ENCODE results near the gene TGM2. TPM values are rescaled to one million over a fixed set of nuclear protein-coding genes. Genes with fewer than 3 reads are reported as not detected.

TGM2 gene
- total and polyA plus RNA-seq, 9 of the 15 experiments (the other 6 are each of a cell fraction or from before 2014, with no cell fraction given), result 5.5 to 78.5 (median 37.6) TPM

- no peak for TF ChIP-seq EP300 (IDR thresholded peaks at IDR 0.05; ENCODE audit: low read length)
- TF ChIP-seq DEAF1 (CRISPR knock-in tag; IDR thresholded peaks at IDR 0.05), result no peak
- TF ChIP-seq BCOR (IDR thresholded peaks at IDR 0.05), result peak; percentile 80; the same call in 1 of the 2 replicates
- TF ChIP-seq ZNF449 (CRISPR knock-in tag; IDR thresholded peaks at IDR 0.05), result no peak
- TF ChIP-seq ZMIZ1 (IDR thresholded peaks at IDR 0.05; ENCODE audit: low read depth in 2 of 2, low read length in 2 of 2), result no peak
- TF ChIP-seq ARID1B (IDR thresholded peaks at IDR 0.05), result no peak
- TF ChIP-seq CEBPB (tag; IDR thresholded peaks at IDR 0.05), result no peak
- TF ChIP-seq XRCC5 (IDR thresholded peaks at IDR 0.05; ENCODE audit: low read depth, low read length), result no peak
- TF ChIP-seq HDAC2 (IDR thresholded peaks at IDR 0.05), result peak; percentile 45; the same call in 1 of the 2 replicates
- TF ChIP-seq KDM1A (IDR thresholded peaks at IDR 0.05), result peak; percentile 26 to 70; a peak in 2 of 4 replicates
- no peak for TF ChIP-seq PML (IDR thresholded peaks at IDR 0.05; ENCODE audit: low read length)
- no peak for TF ChIP-seq PHF20 (IDR thresholded peaks at IDR 0.05; ENCODE audit: partially characterized antibody)
Measured at GRCh38 chr20:38144974-38145728, 19.9 kb downstream of the TGM2 start (continued).
